HG03571 (cell line): ENCODE data around the gene EFEMP2.
"Not testable (repeated sequence)": the region's sequence is repeated elsewhere in the genome, so short reads cannot be mapped to it uniquely, and the experiment has no call there.

Experiments used
- ATAC-seq: cut with Tn5 transposase; IDR thresholded peaks from one replicate; pipeline ENCODE4 v1.9.1; 2021; ENCODE audit not compliant: unreplicated experiment

Gene EFEMP2

DNA sequence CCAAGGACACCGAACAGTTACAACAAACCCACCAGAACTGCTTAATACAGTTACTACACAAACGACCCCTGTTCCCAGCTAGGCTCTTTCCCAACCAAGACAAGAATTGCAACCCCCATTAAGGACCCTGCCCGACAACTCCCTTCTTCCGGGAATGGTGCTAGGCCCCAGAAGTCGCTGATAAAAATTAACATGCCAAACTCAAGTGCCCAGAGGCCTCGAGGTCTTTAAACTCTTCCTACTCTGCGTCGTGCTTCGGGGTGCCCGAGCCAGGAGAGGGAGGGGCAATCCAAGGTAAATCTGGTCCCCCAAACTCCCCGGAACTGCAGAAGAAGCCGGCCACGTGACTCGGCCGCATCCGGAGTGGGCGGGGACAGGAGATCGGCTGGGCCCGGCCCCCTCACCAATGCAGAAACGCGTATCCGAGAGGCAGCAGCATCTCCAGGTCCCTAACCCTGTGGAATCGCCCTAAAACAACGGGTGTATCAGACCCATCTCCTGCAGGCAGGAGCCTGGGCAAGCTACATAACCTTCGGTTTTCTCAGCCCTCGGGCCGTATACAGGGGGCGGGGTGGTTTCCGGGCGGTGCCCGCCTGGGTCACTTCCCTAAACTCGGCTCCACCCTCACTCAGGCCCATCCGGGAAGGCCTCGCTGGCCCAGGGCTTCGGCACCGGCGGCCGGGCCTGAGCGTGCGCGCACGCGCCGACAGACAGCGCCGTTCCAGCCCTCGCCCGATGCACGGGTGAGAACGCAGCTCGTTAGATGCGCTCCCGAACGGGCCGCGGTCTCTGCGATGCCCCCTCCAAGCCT is 15.7 kb downstream of the EFEMP2 start:
- ATAC-seq = peak; percentile 31

DNA sequence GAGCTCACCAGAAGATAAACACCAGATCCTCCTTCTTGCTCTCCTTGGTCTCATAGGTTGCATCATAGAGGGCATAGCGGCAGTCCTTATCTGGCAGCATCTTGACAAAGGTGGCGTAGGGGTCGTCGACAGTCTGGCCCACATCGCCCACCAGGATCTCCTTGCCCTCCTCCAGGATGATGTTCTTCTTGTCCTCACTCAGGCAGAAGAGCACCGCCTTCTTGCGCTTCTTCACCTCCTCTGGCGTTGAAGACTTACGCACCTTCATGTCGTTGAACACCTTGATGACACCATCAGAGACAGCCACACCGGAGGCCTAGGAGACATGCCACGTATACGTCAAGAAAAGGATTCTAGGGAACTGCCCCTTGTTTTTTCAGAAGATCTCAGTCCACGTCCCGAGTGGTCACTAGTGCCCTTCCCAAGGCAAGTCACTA is 16.7 kb downstream of the EFEMP2 start:
- ATAC-seq = no peak

DNA sequence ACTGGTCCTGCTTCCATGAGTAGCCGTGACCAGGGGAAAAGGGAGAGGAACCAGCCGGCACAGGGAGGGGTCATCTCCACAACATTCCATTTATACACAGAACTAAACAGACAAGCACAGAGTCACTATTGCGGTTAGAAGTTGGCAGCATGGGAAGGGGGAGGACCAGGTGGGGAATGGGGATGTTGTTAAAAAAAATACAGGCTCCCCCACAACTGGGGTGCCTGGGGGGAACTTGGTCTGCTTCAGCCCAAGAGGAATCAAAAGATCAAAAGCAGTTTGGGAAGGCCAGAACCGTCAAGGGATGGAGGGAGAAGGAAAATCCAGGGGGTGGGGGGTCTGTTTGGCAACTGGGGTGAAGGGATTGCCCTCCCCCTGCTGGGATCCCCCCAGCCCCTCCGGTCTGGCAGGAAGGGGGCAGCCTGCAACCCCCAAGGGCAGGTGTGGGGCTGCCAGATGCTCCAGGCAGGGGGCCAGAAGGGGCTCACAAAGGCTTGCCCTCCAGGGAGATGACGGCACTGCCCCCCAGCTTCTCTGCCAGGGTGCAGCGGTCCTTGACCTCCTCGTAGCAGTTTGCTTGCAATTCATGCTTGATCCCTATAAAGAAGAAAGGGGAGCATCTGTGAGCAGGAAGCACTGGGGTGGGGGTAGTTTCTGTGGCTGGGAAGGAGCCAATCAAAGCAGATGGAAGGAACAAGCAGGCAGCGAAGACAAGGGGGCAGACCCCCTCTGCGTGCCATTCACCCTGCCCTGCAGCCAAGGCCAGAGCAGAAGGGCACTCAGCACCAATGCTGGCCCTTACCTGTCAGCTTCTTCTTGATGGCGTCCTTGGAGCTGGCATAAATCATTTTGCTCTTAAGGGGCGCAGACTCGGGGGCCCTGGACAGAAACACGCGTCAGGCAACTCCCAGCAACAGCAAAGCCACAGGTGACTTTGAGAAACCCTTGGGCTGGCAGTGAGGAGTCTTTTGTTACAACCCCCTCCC is 17.5 kb downstream of the EFEMP2 start:
- no peak for ATAC-seq

DNA sequence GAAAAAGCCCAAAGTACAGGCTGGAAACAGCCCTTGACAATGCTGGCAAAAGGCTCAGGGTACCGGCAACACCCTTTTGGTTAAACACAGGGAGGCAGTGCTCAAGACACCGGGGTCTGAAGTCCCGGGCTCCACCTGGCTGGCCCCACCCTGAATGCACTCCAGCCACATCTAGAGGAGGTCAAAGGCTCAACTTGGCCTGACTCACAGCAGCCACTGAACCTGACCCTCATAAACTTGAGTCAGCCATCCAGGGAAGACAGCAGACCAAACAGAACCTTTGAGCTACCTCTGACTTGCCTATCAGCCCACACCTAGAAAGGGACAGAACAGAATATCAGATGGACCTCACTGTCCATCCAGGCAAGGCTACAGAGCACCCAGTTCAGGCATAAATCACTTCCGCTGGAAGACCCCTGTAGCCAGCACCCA is 18.4 kb downstream of the EFEMP2 start:
- no peak for ATAC-seq

DNA sequence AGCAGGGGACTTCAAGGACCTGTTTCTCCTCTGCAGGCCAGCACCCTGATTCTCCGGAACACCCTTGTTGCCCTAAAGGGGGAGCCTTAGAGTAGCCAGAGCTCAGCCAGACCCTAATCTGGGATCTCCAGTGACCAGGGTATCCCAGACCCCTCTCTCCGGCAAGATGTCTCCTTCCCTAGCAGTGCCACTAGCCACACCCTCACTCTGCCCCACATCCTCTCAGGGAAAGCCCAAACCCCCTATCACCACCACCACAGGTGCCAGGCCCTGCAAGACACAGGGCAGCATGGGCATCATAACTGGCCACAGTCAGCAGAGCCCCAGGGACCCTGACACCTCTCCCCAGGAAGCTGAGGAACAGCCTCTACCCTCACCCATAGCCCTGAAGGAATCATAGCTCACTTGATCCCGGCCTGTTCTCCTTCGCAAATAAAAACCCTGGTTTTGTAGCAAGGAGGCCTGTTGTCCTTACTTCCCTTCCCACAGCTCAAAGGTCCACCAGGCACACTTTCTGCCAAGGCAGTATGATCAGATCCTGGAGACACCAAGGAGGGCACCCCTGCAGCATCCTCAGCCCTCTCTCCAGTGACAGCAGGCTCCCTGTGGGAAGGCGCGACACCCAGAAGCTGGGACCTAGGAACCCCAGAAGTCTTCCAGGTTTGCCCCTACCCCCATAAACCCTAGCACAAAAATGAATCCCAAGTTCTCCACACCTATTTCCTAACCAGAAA is 19.2 kb downstream of the EFEMP2 start:
- no peak for ATAC-seq

DNA sequence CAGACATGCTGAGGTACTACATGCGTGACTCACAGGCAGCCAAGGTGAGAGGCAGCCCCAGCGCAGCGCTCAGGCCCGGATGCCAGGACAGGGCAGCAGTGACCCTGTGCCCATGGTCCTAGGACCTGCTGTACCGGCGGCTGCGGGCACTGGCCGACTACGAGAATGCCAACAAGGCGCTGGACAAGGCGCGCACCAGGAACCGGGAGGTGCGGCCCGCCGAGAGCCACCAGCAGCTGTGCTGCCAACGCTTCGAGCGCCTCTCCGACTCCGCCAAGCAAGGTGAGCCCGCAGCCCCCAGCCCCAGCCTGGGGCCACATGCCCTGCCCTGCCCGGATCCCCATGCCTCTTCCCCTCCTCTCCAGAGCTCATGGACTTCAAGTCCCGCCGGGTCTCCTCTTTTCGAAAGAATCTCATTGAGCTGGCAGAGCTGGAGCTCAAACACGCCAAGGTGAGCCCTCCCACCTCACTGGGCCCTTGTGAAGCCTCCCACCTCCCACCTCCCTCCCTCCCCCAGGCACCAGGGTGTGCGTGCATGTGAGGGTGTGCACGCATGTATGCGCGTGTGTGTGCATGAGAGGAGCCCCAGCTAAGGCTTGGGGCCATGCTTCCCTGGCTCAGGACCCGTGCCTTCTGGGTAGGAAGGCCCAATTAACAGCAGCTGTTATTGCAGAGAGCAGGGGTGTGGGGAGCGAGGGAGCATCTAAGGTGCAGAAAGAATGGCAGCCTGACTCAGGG is 19.9 kb downstream of the EFEMP2 start:
- no peak for ATAC-seq

DNA sequence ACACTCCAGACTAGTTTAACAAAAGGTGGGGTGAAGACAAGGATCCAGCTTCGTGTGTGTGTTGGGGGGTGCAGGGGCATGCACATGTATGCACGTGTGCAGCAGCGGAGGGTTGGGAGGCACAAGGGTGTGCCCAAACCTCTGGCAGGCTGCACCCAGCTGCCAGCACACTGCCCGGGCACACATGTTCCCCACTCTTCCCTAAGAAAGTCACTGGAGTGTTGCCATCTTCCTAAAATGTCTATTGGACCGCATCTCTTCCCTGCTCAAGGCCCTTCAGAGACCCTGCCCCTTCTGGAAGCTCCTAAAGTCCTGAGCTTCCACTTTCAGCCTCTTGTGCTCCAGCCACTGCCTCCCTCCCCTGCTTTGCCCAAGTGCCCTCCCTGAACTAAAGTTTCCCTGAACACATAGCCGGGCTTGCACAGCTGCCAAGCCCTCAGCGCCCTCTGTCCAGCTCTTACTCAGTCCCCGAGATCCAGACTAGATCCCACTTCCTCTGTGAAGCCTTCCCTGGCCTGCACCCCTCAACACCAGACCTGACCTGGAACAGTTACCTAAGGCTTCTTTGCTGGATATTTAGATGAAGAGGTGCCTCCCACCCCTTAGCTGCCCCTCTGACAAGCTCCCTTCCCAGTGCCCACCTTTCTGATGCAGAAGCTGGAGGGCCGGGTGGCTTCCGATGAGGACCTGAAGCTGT is 20.6 kb downstream of the EFEMP2 start:
- ATAC-seq = no peak

DNA sequence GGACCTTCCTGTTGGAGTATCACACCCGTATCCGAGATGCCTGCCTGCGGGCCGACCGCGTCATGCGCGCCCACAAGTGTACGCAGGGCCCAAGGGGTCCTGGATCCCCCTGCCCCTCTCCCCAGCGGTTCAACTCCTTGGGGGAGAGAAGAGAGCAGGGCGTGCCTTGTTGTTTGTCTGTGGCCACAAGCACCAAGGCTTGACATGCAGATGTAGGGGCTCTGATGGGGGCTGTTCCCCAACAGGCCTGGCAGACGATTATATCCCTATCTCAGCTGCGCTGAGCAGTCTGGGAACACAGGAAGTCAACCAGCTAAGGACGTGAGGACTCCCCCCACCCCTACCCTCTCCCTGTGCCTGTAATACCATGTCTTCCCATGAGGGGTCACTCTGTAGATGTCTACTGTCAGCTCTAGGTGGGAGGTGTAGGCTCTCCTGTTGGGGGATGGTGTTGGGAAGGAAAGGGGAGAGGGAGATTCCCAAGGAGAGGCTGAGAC is 21.5 kb downstream of the EFEMP2 start:
- no peak for ATAC-seq

DNA sequence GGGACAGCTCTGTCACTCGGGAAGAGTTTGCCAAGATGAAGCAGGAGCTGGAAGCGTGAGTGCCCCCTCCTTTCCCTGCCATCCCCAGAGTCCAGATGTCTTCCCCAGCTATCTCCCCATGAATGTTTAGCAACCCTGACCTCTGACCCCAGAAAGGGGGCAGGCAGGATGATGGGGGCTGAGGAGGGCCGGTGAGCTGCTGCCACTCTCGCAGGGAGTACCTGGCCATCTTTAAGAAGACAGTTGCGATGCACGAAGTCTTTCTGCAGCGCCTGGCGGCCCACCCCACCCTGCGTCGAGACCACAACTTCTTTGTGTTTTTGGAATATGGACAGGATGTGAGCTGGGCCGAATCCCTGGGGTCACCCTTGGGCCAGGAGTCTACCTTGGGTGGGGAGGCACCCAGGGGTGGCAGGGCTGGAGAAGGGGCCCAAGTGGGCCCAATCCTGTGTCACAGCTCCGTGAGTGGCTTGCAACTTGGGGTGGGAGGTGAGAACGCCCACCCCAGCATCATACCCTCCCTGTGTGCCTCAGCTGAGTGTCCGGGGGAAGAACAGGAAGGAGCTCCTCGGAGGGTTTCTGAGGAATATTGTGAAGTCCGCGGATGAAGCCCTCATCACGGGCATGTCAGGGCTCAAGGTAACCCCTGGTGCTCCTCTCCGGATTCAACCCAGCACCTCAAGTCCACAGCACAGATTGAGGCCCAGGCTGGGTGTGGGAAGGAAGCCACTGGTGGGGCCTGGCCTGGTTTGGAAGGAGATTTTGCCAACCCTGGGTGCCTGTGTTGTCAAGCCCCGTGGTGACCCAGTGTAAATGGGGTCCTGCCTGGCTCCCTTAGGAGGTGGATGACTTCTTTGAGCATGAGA is 22.1 kb downstream of the EFEMP2 start:
- ATAC-seq = no peak

DNA sequence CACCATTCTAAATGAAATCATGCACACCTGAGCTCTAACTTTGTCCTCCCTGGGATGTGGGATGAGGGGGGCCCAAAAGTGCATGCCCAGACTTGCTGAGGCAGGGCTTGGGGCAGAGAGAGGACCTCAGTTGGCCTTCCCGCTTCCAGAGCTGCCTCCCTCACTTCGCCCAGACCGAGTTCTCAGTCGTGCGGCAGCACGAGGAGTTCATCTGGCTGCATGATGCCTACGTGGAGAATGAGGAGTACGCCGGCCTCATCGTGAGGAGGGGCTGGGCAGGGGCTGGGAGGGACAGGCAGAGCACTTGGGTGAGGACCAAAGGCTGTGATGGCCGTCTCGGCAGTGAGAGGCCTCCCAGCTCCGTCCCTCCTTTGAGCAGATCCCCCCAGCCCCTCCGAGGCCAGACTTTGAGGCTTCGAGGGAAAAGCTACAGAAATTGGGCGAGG is 22.8 kb downstream of the EFEMP2 start:
- ATAC-seq = no peak

DNA sequence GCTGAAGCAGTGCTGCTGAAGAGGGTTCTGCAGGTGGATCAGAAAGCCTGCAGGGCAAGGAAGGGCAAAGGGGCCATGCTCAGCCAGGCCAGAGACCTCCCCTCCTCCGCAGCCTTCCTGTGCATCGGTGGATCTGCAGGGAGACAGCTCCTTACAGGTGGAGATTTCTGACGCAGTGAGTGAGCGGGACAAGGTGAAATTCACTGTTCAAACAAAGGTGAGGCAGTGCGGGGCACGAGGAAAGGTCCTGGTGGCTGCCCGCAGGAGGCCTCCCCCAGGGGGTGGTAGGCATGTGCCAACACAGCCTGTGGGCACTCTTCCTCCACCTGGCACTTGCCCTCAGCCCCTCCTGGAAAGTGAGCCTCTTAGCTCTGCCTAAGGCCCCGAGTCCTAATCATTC is 23.2 kb downstream of the EFEMP2 start:
- no peak for ATAC-seq

DNA sequence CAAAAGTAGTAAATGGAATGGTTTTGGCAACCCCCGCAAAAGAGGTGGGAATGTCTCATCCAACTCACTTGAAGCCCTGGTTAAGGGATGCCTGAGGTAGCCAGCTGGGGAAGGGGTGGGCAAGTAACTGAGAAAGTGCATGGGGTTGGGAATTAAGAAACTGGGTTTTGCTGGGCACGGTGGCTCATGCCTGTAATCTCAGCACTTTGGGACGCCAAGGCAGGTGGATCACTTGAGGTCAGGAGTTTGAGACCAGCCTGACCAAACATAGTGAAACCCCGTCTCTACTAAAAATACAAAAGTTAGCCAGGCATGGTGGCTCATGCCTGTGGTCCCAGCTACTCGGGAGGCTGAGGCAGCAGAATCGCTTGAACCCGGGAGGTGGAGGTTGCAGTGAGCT is 23.9 kb downstream of the EFEMP2 start:
- not testable (repeated sequence) for ATAC-seq

DNA sequence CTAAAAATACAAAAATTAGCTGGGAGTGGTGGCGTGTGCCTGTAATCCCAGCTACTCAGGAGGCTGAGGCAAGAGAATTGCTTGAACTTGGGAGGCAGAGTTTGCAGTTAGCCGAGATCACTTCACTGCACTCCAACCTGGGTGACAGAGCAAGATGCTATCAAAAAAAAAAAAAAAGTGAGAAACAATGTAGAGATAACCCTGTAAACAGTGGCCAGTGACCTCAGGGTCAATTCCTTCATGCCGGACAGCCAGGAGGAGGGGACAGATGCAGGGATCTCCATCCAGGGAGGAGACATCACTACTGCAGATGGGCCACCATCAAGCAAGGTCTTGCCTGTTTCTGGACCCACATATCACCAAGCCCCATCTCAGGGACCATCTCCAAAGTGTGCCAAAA is 24.9 kb downstream of the EFEMP2 start:
- ATAC-seq = no peak

DNA sequence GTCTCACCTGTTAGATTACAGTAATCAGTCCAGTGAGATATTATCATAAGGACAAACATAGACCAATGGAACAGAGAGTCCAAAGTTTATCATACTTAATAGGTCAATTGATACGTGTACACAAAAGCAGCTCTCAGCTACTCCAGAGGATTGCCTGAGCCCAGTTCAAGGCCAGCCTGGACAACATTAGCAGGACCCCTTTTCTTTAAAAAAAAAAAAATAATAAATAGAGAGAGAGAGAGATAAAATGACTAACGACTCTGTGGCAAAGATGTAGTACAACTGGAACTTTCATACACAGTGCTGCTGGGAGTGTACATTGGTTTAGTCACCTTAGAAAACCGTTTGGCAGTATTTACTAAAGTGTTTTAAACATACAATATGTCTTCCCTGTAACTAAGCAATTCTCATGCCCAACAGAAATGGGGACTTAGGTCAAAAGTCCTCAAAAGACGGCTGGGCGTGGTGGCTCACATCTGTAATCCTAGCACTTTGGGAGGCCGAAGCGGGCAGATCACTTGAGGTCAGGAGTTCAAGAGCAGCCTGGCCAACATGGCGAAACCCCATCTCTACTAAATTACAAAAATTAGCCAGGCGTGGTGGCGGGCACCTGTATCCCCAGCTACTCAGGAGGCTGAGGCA is 28.2 kb downstream of the EFEMP2 start:
- no peak for ATAC-seq

DNA sequence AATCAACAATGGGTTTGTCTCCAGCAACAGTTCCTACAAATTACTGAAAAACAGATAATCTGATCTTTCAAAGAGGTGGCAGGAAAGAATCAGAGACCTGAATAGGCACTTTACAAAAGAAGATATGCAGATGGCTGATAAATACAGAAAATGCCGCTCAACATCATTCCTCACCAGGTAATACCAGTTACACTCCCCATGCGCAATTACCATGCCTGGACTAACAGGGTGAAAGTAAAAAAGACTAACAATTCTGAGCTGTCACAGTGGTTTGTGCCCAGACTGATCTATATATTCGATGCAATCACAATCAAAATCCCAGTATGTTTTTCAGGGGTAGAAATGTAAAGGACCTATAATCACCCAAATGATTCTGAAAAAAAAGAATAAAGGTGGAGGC is 28.8 kb downstream of the EFEMP2 start:
- no peak for ATAC-seq

DNA sequence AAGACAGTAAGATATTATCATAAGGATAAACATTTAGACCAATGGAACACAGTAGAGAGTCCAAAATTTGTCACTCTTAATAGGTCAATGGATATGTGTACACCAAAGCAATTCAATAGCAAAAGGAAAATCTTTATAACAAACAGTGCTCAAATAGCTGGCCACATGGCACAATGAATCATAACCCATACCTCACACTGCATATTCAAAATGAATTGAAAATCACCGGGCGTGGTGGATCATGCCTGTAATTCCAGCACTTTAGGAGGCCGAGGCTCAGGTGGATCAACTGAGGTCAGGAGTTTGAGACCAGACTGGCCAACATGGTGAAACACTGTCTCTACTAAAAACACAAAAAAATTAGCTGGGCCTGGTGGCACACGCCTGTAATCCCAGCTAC is 30.5 kb downstream of the EFEMP2 start:
- no peak for ATAC-seq

DNA sequence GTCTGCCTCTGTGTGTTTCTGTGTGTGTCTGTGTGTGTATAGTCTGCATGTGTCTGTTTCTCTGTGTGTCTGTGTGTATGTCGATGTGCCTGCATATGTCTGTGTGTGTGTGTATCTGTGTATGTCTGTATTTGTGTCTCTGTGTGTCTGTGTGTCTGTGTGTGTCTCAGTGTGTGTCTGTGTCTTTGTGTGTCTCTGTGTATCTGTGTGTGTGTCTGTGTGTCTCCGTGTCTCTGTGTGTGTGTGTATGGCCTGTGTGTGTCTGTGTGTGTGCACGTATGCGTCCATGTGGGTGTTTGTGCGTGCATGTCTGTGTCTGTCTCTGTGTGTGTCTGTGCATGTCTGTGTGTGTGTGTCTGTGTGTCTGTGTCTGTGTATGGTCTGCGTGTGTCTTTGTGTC is 38.4 kb downstream of the EFEMP2 start:
- no peak for ATAC-seq
